ENCODE measurements around the gene ANGPT4.

DNA sequence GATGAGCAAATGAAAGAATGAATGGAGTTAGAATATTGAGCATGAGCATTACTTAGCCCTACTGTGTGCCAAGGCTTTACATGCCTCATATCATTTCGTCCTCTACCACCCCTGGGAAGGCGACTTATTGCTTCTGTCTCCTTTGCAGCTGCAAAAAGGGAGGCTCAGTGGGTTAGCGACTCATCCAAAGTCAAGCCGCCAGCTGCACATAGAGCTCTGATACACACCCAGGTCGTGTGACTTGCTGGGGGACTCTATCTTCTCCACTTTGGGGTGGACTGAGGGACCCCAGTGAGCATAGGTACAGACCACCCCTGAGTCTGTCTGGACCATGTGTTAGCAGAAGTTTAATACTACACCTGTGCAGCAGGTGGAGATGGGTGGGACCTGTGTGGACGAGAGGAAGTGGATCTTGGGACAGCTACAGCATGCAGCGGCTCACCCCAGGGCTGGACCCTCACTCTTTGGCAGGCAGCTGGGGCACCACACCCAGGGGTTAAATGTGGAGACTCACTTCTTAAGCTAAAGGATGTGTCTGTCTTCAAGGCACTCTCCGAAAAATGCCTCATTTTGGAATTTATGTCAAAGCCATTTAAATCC, 36.2 kb upstream of the ANGPT4 start:
- TF ChIP-seq, protein P1, sequence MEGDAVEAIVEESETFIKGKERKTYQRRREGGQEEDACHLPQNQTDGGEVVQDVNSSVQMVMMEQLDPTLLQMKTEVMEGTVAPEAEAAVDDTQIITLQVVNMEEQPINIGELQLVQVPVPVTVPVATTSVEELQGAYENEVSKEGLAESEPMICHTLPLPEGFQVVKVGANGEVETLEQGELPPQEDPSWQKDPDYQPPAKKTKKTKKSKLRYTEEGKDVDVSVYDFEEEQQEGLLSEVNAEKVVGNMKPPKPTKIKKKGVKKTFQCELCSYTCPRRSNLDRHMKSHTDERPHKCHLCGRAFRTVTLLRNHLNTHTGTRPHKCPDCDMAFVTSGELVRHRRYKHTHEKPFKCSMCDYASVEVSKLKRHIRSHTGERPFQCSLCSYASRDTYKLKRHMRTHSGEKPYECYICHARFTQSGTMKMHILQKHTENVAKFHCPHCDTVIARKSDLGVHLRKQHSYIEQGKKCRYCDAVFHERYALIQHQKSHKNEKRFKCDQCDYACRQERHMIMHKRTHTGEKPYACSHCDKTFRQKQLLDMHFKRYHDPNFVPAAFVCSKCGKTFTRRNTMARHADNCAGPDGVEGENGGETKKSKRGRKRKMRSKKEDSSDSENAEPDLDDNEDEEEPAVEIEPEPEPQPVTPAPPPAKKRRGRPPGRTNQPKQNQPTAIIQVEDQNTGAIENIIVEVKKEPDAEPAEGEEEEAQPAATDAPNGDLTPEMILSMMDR (IDR thresholded peaks at IDR 0.05) = no peak
- no peak for TF ChIP-seq POLR2AphosphoS5 (IDR thresholded peaks at IDR 0.05; ENCODE audit: low read depth, low read length)
